Posterior vena cava (tissue), 2 donors: ENCODE measurements around the gene CNRIP1. TPM values are rescaled to one million over a fixed set of nuclear protein-coding genes. Genes with fewer than 3 reads are reported as not detected.

ENCODE experiments used
- total RNA-seq, 2 donors: library from RNA; stranded (reverse); fragmentation: NEBNext Ultra II Directional; extraction: Animal tissue kit (Norgen Biotek cat#: 25700); gene quantifications; one replicate each; pipeline ENCODE4 v1.2.1, GENCODE V29; 2021
- donor health status: DM: yes; HTN: yes; CAD: no.
- donor health status: DM: yes; HTN: yes; CAD: no.

Gene CNRIP1
- total RNA-seq, 2 donors from 2014 or later: 27.6 to 32.2 TPM

Other genes with a start within 250 kb of the CNRIP1 start
- 10 to 100 TPM; 12.8 to 15.9 TPM for gene PNO1, start 162.1 kb downstream of the CNRIP1 start, total RNA-seq
- 10 to 100 TPM; 46.3 to 47.2 TPM for gene PPP3R1, start 67.4 kb downstream of the CNRIP1 start, total RNA-seq
- gene PLEK, start 45.3 kb upstream of the CNRIP1 start, total RNA-seq: 10 to 100 TPM; 10.8 to 22.7 TPM
- 1 to 10 TPM in 1 of 2 donors, under 1 TPM in 1; 0.51 to 1.3 TPM for gene FBXO48, start 147.3 kb upstream of the CNRIP1 start, total RNA-seq
- 1 to 10 TPM; 6.3 to 9.2 TPM for gene APLF, start 147.6 kb upstream of the CNRIP1 start, total RNA-seq